Measurements from ENCODE around the gene AK1. TPM values are rescaled to one million over a fixed set of nuclear protein-coding genes. Genes with fewer than 3 reads are reported as not detected.

Gene AK1
- total RNA-seq, 1 experiment from 2014 or later: 34.4 TPM

- no peak overlapping the region for H3K27ac Mint-ChIP-seq
- H3K27me3 Mint-ChIP-seq (ENCODE audit: low read depth): peaks cover 23% of the 10 kb centered on the region
- H3K4me1 Mint-ChIP-seq: peaks cover 33% of the 10 kb centered on the region
- POLR2A ChIA-PET: no interaction called here
- CTCF ChIA-PET: interaction anchor here (0.9 to 6.6 kb wide), 12 partner anchors 10 to 77 kb away, joined by 3 to 115 read pairs (median 4); no protein-coding TSS in a partner anchor
- H3K9me3 Mint-ChIP-seq: no peaks in the 10 kb centered on the region
- ATAC-seq: no peak
- H3K4me3 Mint-ChIP-seq: no peak overlapping the region
- TF ChIP-seq PRRX2 (CRISPR knock-in tag; IDR thresholded peaks at IDR 0.05) (no peak), HMGA2 (CRISPR knock-in tag; IDR thresholded peaks at IDR 0.05) (no peak), ZNF263 (CRISPR knock-in tag; IDR thresholded peaks at IDR 0.05; ENCODE audit: low read depth) (no peak), RORB (CRISPR knock-in tag; IDR thresholded peaks at IDR 0.05) (no peak), ETV6 (CRISPR knock-in tag; IDR thresholded peaks at IDR 0.05) (no peak), E2F4 (CRISPR knock-in tag; IDR thresholded peaks at IDR 0.05; ENCODE audit: borderline replicate concordance, low read depth) (no peak), FOXK1 (CRISPR knock-in tag; IDR thresholded peaks at IDR 0.05) (no peak), STAT6 (CRISPR knock-in tag; conservative IDR thresholded peaks at IDR 0.05; ENCODE audit: low read depth) (no peak), TEAD1 (CRISPR knock-in tag; IDR thresholded peaks at IDR 0.05) (no peak), ZNF232 (CRISPR knock-in tag; IDR thresholded peaks at IDR 0.05) (no peak), ZBTB43 (CRISPR knock-in tag; IDR thresholded peaks at IDR 0.05) (no peak), ATF6 (CRISPR knock-in tag; IDR thresholded peaks at IDR 0.05) (no peak), GTF2I (CRISPR knock-in tag; conservative IDR thresholded peaks at IDR 0.05) (no peak)
- peaks cover 4% of the 10 kb centered on the region; the same call in 1 of the 2 replicates for H3K36me3 Mint-ChIP-seq
- no peak for DNase-seq (ENCODE audit: low spot score)
Observed at GRCh38 chr9:127826253-127826913, 51.1 kb downstream of the AK1 start.

- Mint-ChIP-seq H3K4me1 (peaks cover 33% of the 10 kb centered on the region), H3K4me3 (peak overlapping the region; percentile 64), H3K27me3 (ENCODE audit: low read depth) (peaks cover 23% of the 10 kb centered on the region), H3K9me3 (no peaks in the 10 kb centered on the region), H3K36me3 (peaks cover 4% of the 10 kb centered on the region; the same call in 1 of the 2 replicates), H3K27ac (peak overlapping the region; percentile 60; the same call in 1 of the 2 replicates)
- ChIA-PET CTCF (interaction anchor here (0.5 to 6.6 kb wide), 33 partner anchors 10 to 299 kb away, joined by 3 to 115 read pairs (median 4); partner anchors contain the start of genes CDK9, ENG, FPGS and ST6GALNAC4), POLR2A (interaction anchor here (0.6 kb wide), 1 partner anchor 121 kb away, joined by 3 read pairs; no protein-coding TSS in a partner anchor)
- ATAC-seq (peak; percentile 88), DNase-seq (ENCODE audit: low spot score) (peak; percentile 97)
- TF ChIP-seq ZNF232 (CRISPR knock-in tag; IDR thresholded peaks at IDR 0.05) (peak; percentile 56; the same call in 1 of the 2 replicates), SP1 (CRISPR knock-in tag; conservative IDR thresholded peaks at IDR 0.05) (0 out of 2 replicates have a peak, but pooled peaks have one; percentile 51), SMAD3 (CRISPR knock-in tag; IDR thresholded peaks at IDR 0.05; ENCODE audit: borderline replicate concordance) (no peak), FOXK1 (CRISPR knock-in tag; IDR thresholded peaks at IDR 0.05) (peak; percentile 9; the same call in 1 of the 2 replicates), NR2C2 (CRISPR knock-in tag; IDR thresholded peaks at IDR 0.05) (no peak), STAT6 (CRISPR knock-in tag; conservative IDR thresholded peaks at IDR 0.05; ENCODE audit: low read depth) (no peak), ZNF281 (CRISPR knock-in tag; IDR thresholded peaks at IDR 0.05) (0 out of 2 replicates have a peak, but pooled peaks have one; percentile 15)
Observed at GRCh38 chr9:127825319-127826051, 52.0 kb downstream of the AK1 start.
